Motor neuron (in vitro differentiated cells): ENCODE measurements around the gene TBC1D7. TPM values are rescaled to one million over a fixed set of nuclear protein-coding genes. Genes with fewer than 3 reads are reported as not detected.

Experiments
- ATAC-seq, 8 experiments: fragments of 200-7000 bp; cut with Tn5 transposase; replicated peaks in 6 of 8; 2 replicates each; pipeline ENCODE4 v1.8.0; 2021; ENCODE audit warnings: mild to moderate bottlenecking in 8 of 8, moderate library complexity in 8 of 8
- H3K27ac ChIP-seq, 2 donors: fragments of 250-450 bp; sonication (Bioruptor Pico); 2 replicates each; pipeline ENCODE4 v1.9.0; 2021; ENCODE audit warnings: antibody characterized with exemption in 2 of 2, mild to moderate bottlenecking in 2 of 2, moderate library complexity in 1 of 2
- H3K4me1 ChIP-seq, 2 donors: fragments of 250-450 bp; sonication (Bioruptor Pico); replicated peaks in 1 of 2; 2 replicates each; pipeline ENCODE4 v1.6.1; 2021; ENCODE audit warnings: antibody characterized with exemption in 2 of 2, mild to moderate bottlenecking in 2 of 2, moderate library complexity in 1 of 2
- H3K4me3 ChIP-seq, 5 donors: fragments of 250-450 bp; sonication (Bioruptor Pico); 2 replicates each; pipeline ENCODE4 v1.9.0; 2021; ENCODE audit warnings: antibody characterized with exemption in 5 of 5, mild to moderate bottlenecking in 5 of 5, moderate library complexity in 4 of 5
- WGBS, 10 experiments: fragments of 450-650 bp; shearing (Covaris generic); methylation state at CpG; one replicate each; pipeline ENCODE4 v1.0.0; 2022; 5-methylcytosine and 5-hydroxymethylcytosine counted together
- in situ Hi-C, 9 experiments: fragments of 400-800 bp; cut with MboI; loops; one replicate each; pipeline ENCODE4 v1.15.0; 2021; ENCODE audit warnings: low sequenced_read_pairs in 9 of 9, low pct_unique_long_range_greater_than_20kb in 2 of 9; ENCODE audit not compliant: unreplicated experiment in 9 of 9
- total RNA-seq, 8 experiments: library from RNA; unstranded; fragments of 300-600 nt; gene quantifications; 2 replicates each; pipeline versions ENCODE4 v1.2.3 to v1.2.4, GENCODE V29; 2022

TBC1D7 gene
- total RNA-seq, 8 experiments from 2014 or later = 18.1 to 29.0 (median 25.9) TPM

GRCh38 chr6:13282393-13283069 lies 45.8 kb downstream of the TBC1D7 start:
- WGBS, 10 experiments = 32 to 95% (median 63%) methylated on average over 1 to 8 of the region's 8 CpGs
- no peaks in the 10 kb centered on the region for H3K4me1 ChIP-seq
- ATAC-seq = peak in 3 of 8 experiments; percentile 25 to 68 (median 57)
- no peak overlapping the region for H3K27ac ChIP-seq
- in situ Hi-C loops = loop anchor here in 1 of 9 experiments (25.0 kb wide), 1 partner anchor 370 kb away; no protein-coding TSS in a partner anchor
- H3K4me3 ChIP-seq = no peak overlapping the region

- ATAC-seq = no peak
- in situ Hi-C loops = loop anchor here in 1 of 9 experiments (25.0 kb wide), 1 partner anchor 369 kb away; no protein-coding TSS in a partner anchor
- Histone ChIP-seq H3K4me3 (no peak overlapping the region), H3K4me1 (no peaks in the 10 kb centered on the region), H3K27ac (no peak overlapping the region)
- WGBS, 10 experiments = 80 to 100% (median 91%) methylated on average over 1 to 7 of the region's 9 CpGs; no CpG with 5 or more reads in 3 of the 10 experiments
These were observed 46.7 kb downstream of the TBC1D7 start for GRCh38 chr6:13281686-13282085.

- WGBS, 10 experiments = 0 to 75% (median 56%) methylated on average over 1 to 3 of the region's 4 CpGs; no CpG with 5 or more reads in 4 of the 10 experiments
- Histone ChIP-seq H3K27ac (no peak overlapping the region), H3K4me1 (no peaks in the 10 kb centered on the region), H3K4me3 (no peak overlapping the region)
- ATAC-seq = no peak
- in situ Hi-C loops = loop anchor here in 1 of 9 experiments (25.0 kb wide), 1 partner anchor 368 kb away; no protein-coding TSS in a partner anchor
These were observed 48.1 kb downstream of the TBC1D7 start for GRCh38 chr6:13280254-13280653.

GRCh38 chr6:13278991-13279390 lies 49.3 kb downstream of the TBC1D7 start:
- WGBS, 10 experiments = 0 to 92% (median 70%) methylated on average over 1 to 4 of the region's 4 CpGs
- no peak overlapping the region for H3K27ac ChIP-seq
- no peak overlapping the region for H3K4me3 ChIP-seq
- in situ Hi-C loops = loop anchor here in 1 of 9 experiments (25.0 kb wide), 1 partner anchor 367 kb away; no protein-coding TSS in a partner anchor
- peaks cover 0 to under 1% of the 10 kb centered on the region in 2 donors for H3K4me1 ChIP-seq
- ATAC-seq = peak in 2 of 8 experiments; percentile 39 to 92

- 50 to 100% (median 89%) methylated on average over 1 to 3 of the region's 3 CpGs; no CpG with 5 or more reads in 3 of the 10 experiments for WGBS, 10 experiments
- in situ Hi-C loops = loop anchor here in 1 of 9 experiments (25.0 kb wide), 1 partner anchor 366 kb away; no protein-coding TSS in a partner anchor
- peak in 2 of 8 experiments; percentile 30 to 39 for ATAC-seq
- H3K4me3 ChIP-seq = no peak overlapping the region
- H3K4me1 ChIP-seq = peaks cover 2 to 4% of the 10 kb centered on the region in 2 donors
- H3K27ac ChIP-seq = no peak overlapping the region
These were observed 50.2 kb downstream of the TBC1D7 start for GRCh38 chr6:13278164-13278563.

GRCh38 chr6:13277231-13277630 lies 51.1 kb downstream of the TBC1D7 start:
- in situ Hi-C loops = loop anchor here in 1 of 9 experiments (25.0 kb wide), 1 partner anchor 365 kb away; no protein-coding TSS in a partner anchor
- ATAC-seq = no peak
- 82 to 100% (median 100%) methylated on average over 1 to 2 of the region's 2 CpGs; no CpG with 5 or more reads in 5 of the 10 experiments for WGBS, 10 experiments

GRCh38 chr6:13275435-13275989 lies 52.8 kb downstream of the TBC1D7 start:
- in situ Hi-C loops = loop anchor here in 1 of 9 experiments (25.0 kb wide), 1 partner anchor 363 kb away; no protein-coding TSS in a partner anchor
- H3K4me3 ChIP-seq = no peak overlapping the region
- H3K27ac ChIP-seq = no peak overlapping the region
- ATAC-seq = no peak
- 50 to 100% (median 80%) methylated on average over 1 to 7 of the region's 8 CpGs; no CpG with 5 or more reads in 3 of the 10 experiments for WGBS, 10 experiments
- H3K4me1 ChIP-seq = peaks cover 6 to 8% of the 10 kb centered on the region in 2 donors

More at GRCh38 chr6:13277231-13277630, 51.1 kb downstream of the TBC1D7 start:
- H3K27ac ChIP-seq = no peak overlapping the region
- H3K4me3 ChIP-seq = no peak overlapping the region
- H3K4me1 ChIP-seq = peaks cover 6 to 8% of the 10 kb centered on the region in 2 donors

- ATAC-seq = no peak
- in situ Hi-C loops = loop anchor here in 1 of 9 experiments (25.0 kb wide), 1 partner anchor 363 kb away; no protein-coding TSS in a partner anchor
- Histone ChIP-seq H3K4me3 (no peak overlapping the region), H3K4me1 (peaks cover 6 to 8% of the 10 kb centered on the region in 2 donors), H3K27ac (no peak overlapping the region)
- WGBS, 10 experiments = 20 to 100% (median 89%) methylated on average over 1 to 6 of the region's 6 CpGs; no CpG with 5 or more reads in 1 of the 10 experiments
These were observed 53.5 kb downstream of the TBC1D7 start for GRCh38 chr6:13274707-13275434.

GRCh38 chr6:13273931-13274706 lies 54.2 kb downstream of the TBC1D7 start:
- 50 to 100% (median 94%) methylated on average over 1 to 12 of the region's 21 CpGs; no CpG with 5 or more reads in 1 of the 10 experiments for WGBS, 10 experiments
- no peak for ATAC-seq
- Histone ChIP-seq H3K4me1 (peaks cover 8 to 11% of the 10 kb centered on the region in 2 donors), H3K4me3 (no peak overlapping the region), H3K27ac (no peak overlapping the region)
- in situ Hi-C loops = no loop called here

GRCh38 chr6:13273202-13273930 lies 55.0 kb downstream of the TBC1D7 start:
- ATAC-seq = peak in 3 of 8 experiments; percentile 36 to 68 (median 39)
- Histone ChIP-seq H3K27ac (peak overlapping the region in 1 of 2 donors; percentile 7), H3K4me1 (peaks cover 10 to 13% of the 10 kb centered on the region in 2 donors), H3K4me3 (no peak overlapping the region)
- 33 to 92% (median 70%) methylated on average over 2 to 5 of the region's 10 CpGs for WGBS, 10 experiments
- in situ Hi-C loops = no loop called here

GRCh38 chr6:13272131-13273046 lies 55.9 kb downstream of the TBC1D7 start:
- in situ Hi-C loops = no loop called here
- WGBS, 10 experiments = 79 to 94% (median 88%) methylated on average over 2 to 18 of the region's 24 CpGs; no CpG with 5 or more reads in 1 of the 10 experiments

More at GRCh38 chr6:13272131-13273046, 55.9 kb downstream of the TBC1D7 start:
- peak overlapping the region in 1 of 2 donors; percentile 7 for H3K27ac ChIP-seq
- peaks cover 10 to 13% of the 10 kb centered on the region in 2 donors for H3K4me1 ChIP-seq
- no peak for ATAC-seq
- no peak overlapping the region for H3K4me3 ChIP-seq
